Spinal cord (tissue), 10 donors: ENCODE data around the gene CYP2B6. TPM values are rescaled to one million over a fixed set of nuclear protein-coding genes. Genes with fewer than 3 reads are reported as not detected.
"Not testable (repeated sequence)": the region's sequence is repeated elsewhere in the genome, so short reads cannot be mapped to it uniquely, and the experiment has no call there.

Experiments used
- DNase-seq, 6 donors: peaks; one replicate each; pipeline versions ENCODE4 v3.0.0 to v3.0.0-alpha.2; 2013 to 2015; ENCODE audit warnings: low spot score in 6 of 6, low read depth in 4 of 6
- H3K27ac ChIP-seq: one replicate; pipeline ENCODE4 v1.5.1; 2013; ENCODE audit warnings: low read depth, low read length, control low read depth
- H3K27me3 ChIP-seq: one replicate; pipeline ENCODE4 v1.6.1; 2013; ENCODE audit warnings: low read length; ENCODE audit not compliant: control insufficient read depth, insufficient read depth
- H3K36me3 ChIP-seq: one replicate; pipeline ENCODE4 v1.6.1; 2013; ENCODE audit warnings: low read length; ENCODE audit not compliant: control insufficient read depth, insufficient read depth
- H3K4me1 ChIP-seq: one replicate; pipeline ENCODE4 v1.6.1; 2013; ENCODE audit warnings: low read length; ENCODE audit not compliant: control insufficient read depth, insufficient read depth
- H3K4me3 ChIP-seq: one replicate; pipeline ENCODE4 v1.5.1; 2013; ENCODE audit warnings: low read depth, low read length, control low read depth
- H3K9me3 ChIP-seq: one replicate; pipeline ENCODE4 v1.6.1; 2013; ENCODE audit warnings: low read length; ENCODE audit not compliant: control insufficient read depth, insufficient read depth
- WGBS: methylation state at CpG from one replicate; pipeline ENCODE4 v1.1.5; 2013; ENCODE audit warnings: missing lambda C conversion rate; ENCODE audit not compliant: insufficient coverage; 5-methylcytosine and 5-hydroxymethylcytosine counted together
- polyA plus RNA-seq, 2 donors: library from polyadenylated mRNA; unstranded; fragments of 120-200 nt; gene quantifications; one replicate each; pipeline ENCODE4 v1.2.1, GENCODE V29; 2013; ENCODE audit not compliant: insufficient read length in 2 of 2
- total RNA-seq, 2 donors: library from RNA; depleted of rRNA in 1 of 2; stranded (reverse); fragments of 120-200 nt in 1 of 2; fragments of >200 nt in 1 of 2; gene quantifications; one replicate each; pipeline versions ENCODE4 v1.2.3 to v1.2.4, GENCODE V29; 2013 to 2014
- donor health status: healthy.

CYP2B6 gene
- total and polyA plus RNA-seq, 4 donors = not detected

GRCh38 chr19:40960780-40961179 is 30.3 kb upstream of the CYP2B6 start:
- Histone ChIP-seq H3K27me3 (no peaks in the 10 kb centered on the region), H3K36me3 (no peaks in the 10 kb centered on the region), H3K9me3 (peaks cover 2% of the 10 kb centered on the region), H3K27ac (no peak overlapping the region), H3K4me1 (no peaks in the 10 kb centered on the region), H3K4me3 (no peak overlapping the region)
- DNase-seq = peak in 1 of 6 donors; percentile 1

DNA sequence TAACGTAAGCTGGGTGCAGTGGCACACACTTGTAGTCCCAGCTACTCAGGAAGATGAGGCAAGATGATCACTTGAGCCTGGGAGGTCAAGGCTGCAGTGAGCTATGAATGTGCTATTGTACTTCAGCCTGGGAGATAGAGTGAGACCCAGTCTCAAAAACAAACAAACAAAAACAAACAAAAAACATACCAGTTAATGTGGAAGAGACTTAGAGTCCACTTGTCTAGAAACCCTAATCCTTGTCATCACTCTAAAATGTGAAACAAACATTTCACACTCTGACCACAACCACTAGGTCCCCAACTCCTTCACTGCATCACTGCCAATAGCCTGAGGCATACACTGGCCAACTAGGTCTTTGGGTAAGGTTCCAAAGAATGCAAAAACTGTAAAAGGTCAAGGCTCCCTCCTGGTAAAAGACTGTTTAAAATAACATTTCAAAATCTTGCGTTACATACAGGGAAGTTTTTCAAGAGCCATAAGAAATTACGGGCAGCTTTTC is 28.6 kb upstream of the CYP2B6 start:
- no peak overlapping the region for H3K4me3 ChIP-seq
- 100% methylated on average over 1 of the region's 3 CpGs for WGBS

GRCh38 chr19:40964361-40964760 is 26.7 kb upstream of the CYP2B6 start:
- not testable (repeated sequence) for DNase-seq, H3K27me3 ChIP-seq, H3K36me3 ChIP-seq, H3K4me3 ChIP-seq, H3K27ac ChIP-seq, H3K4me1 ChIP-seq, H3K9me3 ChIP-seq
- WGBS = no CpG with 5 or more reads among the region's 3 CpGs

More for the DNA sequence above, 28.6 kb upstream of the CYP2B6 start:
- no peaks in the 10 kb centered on the region for H3K4me1 ChIP-seq
- no peaks in the 10 kb centered on the region for H3K36me3 ChIP-seq
- no peaks in the 10 kb centered on the region for H3K27me3 ChIP-seq
- H3K9me3 ChIP-seq = peaks cover 2% of the 10 kb centered on the region
- no peak overlapping the region for H3K27ac ChIP-seq
- peak in 1 of 6 donors; percentile 2 for DNase-seq

GRCh38 chr19:40965351-40965750 is 25.7 kb upstream of the CYP2B6 start:
- H3K9me3 ChIP-seq, DNase-seq, H3K27me3 ChIP-seq, H3K4me1 ChIP-seq, H3K4me3 ChIP-seq, H3K36me3 ChIP-seq, H3K27ac ChIP-seq: not testable (repeated sequence)
- WGBS = 96% methylated on average over 10 of the region's 35 CpGs

- not testable (repeated sequence) for H3K36me3 ChIP-seq, H3K27me3 ChIP-seq, H3K27ac ChIP-seq, H3K9me3 ChIP-seq, DNase-seq, H3K4me1 ChIP-seq, H3K4me3 ChIP-seq
- WGBS = 90% methylated on average over 9 of the region's 25 CpGs
These were observed 24.5 kb upstream of the CYP2B6 start for GRCh38 chr19:40966591-40966990.

DNA sequence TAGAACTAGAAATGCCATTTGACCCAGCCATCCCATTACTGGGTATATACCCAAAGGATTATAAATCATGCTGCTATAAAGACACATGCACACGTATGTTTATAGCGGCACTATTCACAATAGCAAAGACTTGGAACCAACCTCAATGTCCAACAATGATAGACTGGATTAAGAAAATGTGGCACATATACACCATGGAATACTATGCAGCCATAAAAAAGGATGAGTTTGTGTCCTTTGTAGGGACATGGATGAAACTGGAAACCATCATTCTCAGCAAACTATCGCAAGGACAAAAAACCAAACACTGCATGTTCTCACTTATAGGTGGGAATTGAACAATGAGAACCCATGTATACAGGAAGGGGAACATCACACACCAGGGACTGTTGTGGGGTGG is 23.0 kb upstream of the CYP2B6 start:
- not testable (repeated sequence) for H3K27me3 ChIP-seq, H3K4me3 ChIP-seq, H3K4me1 ChIP-seq, DNase-seq, H3K9me3 ChIP-seq, H3K36me3 ChIP-seq, H3K27ac ChIP-seq
- WGBS = no CpG with 5 or more reads among the region's 3 CpGs

GRCh38 chr19:40969721-40970120 is 21.4 kb upstream of the CYP2B6 start:
- not testable (repeated sequence) for H3K27me3 ChIP-seq, H3K36me3 ChIP-seq, H3K9me3 ChIP-seq, H3K4me3 ChIP-seq, DNase-seq, H3K27ac ChIP-seq, H3K4me1 ChIP-seq
- 100% methylated on average over 1 of the region's 4 CpGs for WGBS

DNA sequence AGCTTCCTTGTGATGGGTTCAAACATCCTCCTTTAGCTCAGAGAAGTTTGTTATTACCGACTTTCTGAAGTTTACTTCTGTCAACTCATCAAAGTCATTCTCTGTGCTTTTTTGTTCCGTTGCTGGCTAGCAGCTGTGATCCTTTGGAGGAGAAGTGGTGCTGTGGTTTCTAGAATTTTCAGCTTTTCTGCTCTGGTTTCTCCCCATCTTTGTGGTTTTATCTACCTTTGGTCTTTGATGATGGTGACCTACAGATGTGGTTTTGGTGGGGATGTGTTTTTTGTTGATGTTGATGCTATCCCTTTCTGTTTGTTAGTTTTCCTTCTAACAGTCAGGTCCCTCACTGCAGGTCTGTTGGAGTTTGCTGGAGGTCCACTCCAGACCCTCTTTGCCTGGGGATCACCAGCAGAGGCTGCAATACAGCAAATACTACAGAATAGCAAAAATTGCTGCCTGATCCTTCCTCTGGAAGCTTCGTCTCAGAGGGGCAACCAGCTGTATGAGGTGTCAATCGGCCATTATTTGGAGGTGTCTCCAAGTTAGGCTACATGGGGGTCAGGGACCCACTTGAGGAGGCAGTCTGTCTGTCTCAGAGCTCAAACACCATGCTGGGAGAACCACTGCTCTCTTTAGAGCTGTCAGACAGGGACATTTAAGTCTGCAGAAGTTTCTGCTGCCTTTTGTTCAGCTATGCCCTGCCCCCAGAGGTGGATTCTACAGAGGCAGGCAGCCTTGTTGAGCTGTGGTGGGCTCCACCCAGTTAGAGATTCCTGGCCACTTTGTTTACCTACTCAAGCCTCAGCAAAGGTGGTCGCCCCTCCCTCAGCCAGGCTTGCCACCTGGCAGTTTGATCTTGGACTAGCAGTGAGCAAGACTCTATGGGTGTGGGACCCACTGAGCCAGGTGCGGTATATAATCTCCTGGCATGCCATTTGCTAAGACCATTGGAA is 20.4 kb upstream of the CYP2B6 start:
- H3K27ac ChIP-seq, H3K4me3 ChIP-seq, H3K36me3 ChIP-seq, H3K4me1 ChIP-seq, H3K9me3 ChIP-seq, DNase-seq, H3K27me3 ChIP-seq: not testable (repeated sequence)
- 68% methylated on average over 5 of the region's 6 CpGs for WGBS

DNA sequence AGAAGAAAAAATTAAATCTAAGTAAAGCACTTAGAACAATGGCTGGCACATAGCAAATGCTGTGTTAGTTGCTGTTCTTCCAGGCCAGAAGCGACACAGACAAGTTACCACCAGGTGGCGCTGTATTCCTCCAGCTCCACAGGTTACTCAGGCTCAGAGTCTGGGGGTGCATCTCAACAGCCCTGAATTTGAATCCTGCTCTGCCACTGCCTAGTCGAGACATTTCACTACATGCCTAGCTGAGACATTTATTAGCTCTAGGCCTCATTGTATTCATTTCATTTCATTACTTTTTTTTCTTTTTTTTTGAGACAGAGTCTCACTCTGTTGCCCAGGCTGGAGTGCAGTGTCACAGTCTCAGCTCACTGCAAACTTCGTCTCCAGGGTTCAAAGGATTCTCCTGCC is 16.4 kb upstream of the CYP2B6 start:
- no peak overlapping the region for H3K4me3 ChIP-seq
- H3K27ac ChIP-seq = no peak overlapping the region
- no peaks in the 10 kb centered on the region for H3K9me3 ChIP-seq
- no peaks in the 10 kb centered on the region for H3K36me3 ChIP-seq
- no peaks in the 10 kb centered on the region for H3K27me3 ChIP-seq
- 10% methylated on average over 3 of the region's 4 CpGs for WGBS
- no peaks in the 10 kb centered on the region for H3K4me1 ChIP-seq
- DNase-seq = peak; percentile 5 to 72 (median 31)

DNA sequence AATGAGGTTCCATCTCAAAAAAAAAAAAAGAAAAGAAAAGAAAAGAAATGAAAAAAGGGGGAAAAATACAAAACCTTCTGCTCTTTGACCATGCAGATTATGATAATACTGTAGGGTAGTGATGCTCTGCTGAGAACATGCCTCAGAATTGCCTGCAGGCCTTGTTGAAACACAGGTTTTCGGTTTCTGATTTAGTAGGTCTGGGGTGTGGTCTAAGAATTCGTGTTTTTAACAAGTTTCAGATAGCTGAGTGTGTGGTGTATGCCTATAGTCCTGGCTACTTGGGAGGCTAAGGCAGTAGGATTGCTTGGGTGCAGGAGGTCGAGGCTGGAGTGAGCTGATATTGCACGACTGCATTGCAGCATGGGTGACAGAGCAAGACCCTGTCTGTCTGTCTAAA is 14.9 kb upstream of the CYP2B6 start:
- Histone ChIP-seq H3K27ac (no peak overlapping the region), H3K4me3 (no peak overlapping the region), H3K27me3 (no peaks in the 10 kb centered on the region), H3K4me1 (no peaks in the 10 kb centered on the region), H3K9me3 (no peaks in the 10 kb centered on the region), H3K36me3 (no peaks in the 10 kb centered on the region)
- WGBS = 64% methylated on average over 4 of the region's 4 CpGs
- DNase-seq = no peak
